GM23338 (cell line): Measurements from ENCODE around the gene FGGY.

ENCODE experiments used
- CTCF ChIP-seq, 2 experiments: fragments of 200-600 bp in 1 of 2; sonication (generic) in 1 of 2; conservative IDR thresholded peaks; 2 replicates each; pipeline versions ENCODE4 v1.5.1 to v1.6.1; 2016 to 2017; ENCODE audit warnings: antibody characterized with exemption in 2 of 2, low read depth in 2 of 2, mild to moderate bottlenecking in 2 of 2, moderate library complexity in 1 of 2
- EZH2 ChIP-seq: fragments of 200-600 bp; sonication (generic); IDR thresholded peaks from one replicate; pipeline ENCODE4 v1.8.0; 2017; ENCODE audit warnings: antibody characterized with exemption, mild to moderate bottlenecking, low read depth; ENCODE audit not compliant: unreplicated experiment
- EZH2phosphoT487 ChIP-seq: fragments of 200-600 bp; sonication (generic); IDR thresholded peaks from one replicate; pipeline ENCODE4 v1.8.1; 2018; ENCODE audit warnings: antibody characterized with exemption; ENCODE audit not compliant: unreplicated experiment
- JUNB ChIP-seq: IDR thresholded peaks from one replicate; pipeline ENCODE4 v1.6.1; 2016; ENCODE audit warnings: antibody characterized with exemption; ENCODE audit not compliant: unreplicated experiment
- POLR2AphosphoS5 ChIP-seq: IDR thresholded peaks from 2 replicates; pipeline ENCODE4 v1.6.1; 2016; ENCODE audit warnings: antibody characterized with exemption, low read depth
- REST ChIP-seq: IDR thresholded peaks from one replicate; pipeline ENCODE4 v1.6.1; 2018; ENCODE audit warnings: antibody characterized with exemption; ENCODE audit not compliant: unreplicated experiment
- STAT1 ChIP-seq: IDR thresholded peaks from one replicate; pipeline ENCODE4 v1.6.1; 2016; ENCODE audit warnings: antibody characterized with exemption; ENCODE audit not compliant: unreplicated experiment
- ZNF462 ChIP-seq: fragments of 250-450 bp; sonication (Bioruptor Pico); IDR thresholded peaks from 2 replicates; pipeline ENCODE4 v1.5.0; 2020; ENCODE audit warnings: mild to moderate bottlenecking, moderate library complexity

- no peak for TF ChIP-seq CTCF (conservative IDR thresholded peaks at IDR 0.05; ENCODE audit: low read depth in 2 of 2)
- no peak for TF ChIP-seq EZH2
- TF ChIP-seq POLR2AphosphoS5 = no peak
- TF ChIP-seq REST = no peak
- TF ChIP-seq JUNB = no peak
- TF ChIP-seq STAT1 = no peak
- TF ChIP-seq ZNF462 = no peak
- TF ChIP-seq EZH2phosphoT487 = no peak
Observed at GRCh38 chr1:59689730-59690129, 392.8 kb downstream of the FGGY start.
